Stimulated activated CD4-positive, alpha-beta T cell treated with anti-CD3 and anti-CD28 coated beads, TNF-alpha, amount 100 ng/mL, for 24 hours (primary cell): ENCODE data around the gene CCN2.
"Not testable (repeated sequence)": the region's sequence is repeated elsewhere in the genome, so short reads cannot be mapped to it uniquely, and the experiment has no call there.

Experiments
- DNase-seq, 3 experiments: peaks; one replicate each; pipeline ENCODE4 v3.0.0-alpha.2; 2020; ENCODE audit warnings: low read depth in 3 of 3

The CCN2 gene

DNA sequence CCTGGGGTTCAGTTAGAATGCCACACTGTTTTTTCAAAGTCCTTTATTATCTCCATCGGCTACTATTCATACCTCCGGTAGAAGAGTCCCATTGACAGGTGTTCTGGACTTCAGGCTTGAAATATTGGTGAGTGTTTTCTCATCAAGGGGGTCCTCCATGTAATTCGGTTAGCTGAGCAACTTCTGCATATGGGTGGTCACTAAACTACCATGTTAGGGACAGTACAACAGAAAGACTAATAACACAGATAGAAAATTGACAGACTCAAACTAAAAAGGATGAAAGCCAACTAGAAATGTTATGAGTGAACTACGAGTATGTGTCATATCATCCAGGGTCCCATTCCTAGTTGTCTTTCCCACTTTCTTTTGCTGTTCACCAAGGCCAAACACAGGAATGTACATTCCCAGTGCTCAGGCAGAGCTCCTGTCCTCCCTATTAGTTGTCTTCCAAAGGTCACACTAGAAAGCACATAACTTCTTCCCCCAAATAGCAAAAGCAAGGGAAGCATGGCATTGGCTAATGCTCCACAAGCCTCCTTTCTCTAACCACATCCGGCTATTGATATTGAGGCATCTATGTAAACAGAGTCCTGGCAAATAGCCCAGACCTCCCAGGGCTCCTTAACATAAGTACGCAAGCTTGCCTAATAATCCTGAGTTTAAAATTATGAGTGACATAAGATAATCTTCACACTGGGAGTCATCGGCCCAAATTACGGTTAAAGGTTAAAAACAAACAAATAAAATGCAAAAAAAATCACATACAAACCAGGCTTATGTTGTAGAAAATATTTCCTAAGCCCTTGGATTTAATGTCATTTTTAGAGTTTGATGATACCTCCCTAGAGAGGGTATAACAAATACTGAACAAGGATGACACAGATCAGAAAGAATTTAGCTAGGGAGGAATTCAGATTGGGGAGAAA is 13.2 kb downstream of the CCN2 start:
- DNase-seq: no peak

DNA sequence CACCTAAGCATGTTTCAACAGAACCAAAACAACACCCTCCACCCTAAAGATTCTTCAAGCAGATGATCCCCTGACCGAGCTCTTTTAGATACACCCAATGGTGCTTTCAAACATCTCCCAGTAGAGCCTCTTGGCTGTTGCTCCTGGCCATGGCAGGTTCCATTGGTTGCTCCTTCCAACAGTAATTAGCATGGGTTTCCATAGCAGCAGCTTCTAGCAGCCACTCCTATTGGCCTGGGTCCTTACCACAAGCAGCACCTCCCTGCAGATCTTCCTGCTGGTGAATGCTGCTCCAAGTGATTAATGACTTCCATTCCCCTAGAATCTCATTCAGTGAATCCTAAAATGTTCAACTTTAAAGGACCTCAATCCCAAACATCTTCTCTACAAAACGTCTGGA is 13.9 kb downstream of the CCN2 start:
- no peak for DNase-seq

DNA sequence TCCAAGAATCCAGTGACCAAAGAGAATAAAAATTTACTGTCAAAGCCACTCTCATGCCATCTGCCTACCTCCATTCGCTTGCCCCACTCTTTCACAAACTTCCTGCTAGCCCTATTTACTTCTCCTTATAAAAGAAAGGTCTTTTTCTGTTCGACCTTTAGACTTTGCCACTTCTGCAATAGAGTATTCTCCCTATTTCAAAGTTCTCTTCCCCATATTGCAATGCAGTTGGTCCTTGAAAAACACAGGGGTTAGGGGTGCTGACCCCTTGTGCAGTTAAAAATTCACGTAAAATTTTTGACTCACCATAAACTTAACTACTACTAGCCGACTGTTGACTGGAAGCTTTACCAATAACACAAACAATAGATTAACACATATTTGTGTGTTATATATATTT is 15.0 kb downstream of the CCN2 start:
- no peak for DNase-seq

DNA sequence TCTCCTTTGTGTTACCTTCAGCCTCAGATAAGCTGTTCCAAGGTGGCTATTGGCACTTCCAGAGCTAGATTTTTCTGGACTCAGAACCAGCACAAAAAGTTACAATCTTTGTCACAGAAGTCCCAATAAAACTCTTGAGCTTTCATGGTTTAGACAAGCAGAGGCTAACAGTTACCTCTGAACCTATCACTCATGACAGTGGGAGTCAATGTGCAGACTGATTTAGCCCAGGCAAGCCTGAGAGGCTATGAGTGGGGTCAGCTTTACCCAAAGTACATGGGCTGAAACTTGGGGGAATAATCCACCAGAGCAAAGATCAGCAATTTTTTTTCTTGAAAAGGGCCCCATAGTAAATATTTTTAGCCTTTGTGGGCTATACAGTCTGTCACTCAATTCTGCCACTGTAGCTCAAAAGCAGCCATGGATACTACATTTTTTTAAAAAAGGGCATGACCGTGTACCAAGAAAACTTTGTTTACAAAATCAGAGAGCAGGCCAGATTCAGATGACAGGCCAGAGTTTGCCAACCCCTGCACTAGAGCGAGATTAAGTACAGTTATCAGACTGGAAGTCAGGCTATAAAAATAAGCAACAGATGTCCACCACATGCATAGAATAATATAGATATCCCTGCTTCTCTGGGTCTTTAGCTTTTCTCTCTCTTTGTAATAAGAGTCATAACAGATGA is 20.0 kb downstream of the CCN2 start:
- DNase-seq: no peak

DNA sequence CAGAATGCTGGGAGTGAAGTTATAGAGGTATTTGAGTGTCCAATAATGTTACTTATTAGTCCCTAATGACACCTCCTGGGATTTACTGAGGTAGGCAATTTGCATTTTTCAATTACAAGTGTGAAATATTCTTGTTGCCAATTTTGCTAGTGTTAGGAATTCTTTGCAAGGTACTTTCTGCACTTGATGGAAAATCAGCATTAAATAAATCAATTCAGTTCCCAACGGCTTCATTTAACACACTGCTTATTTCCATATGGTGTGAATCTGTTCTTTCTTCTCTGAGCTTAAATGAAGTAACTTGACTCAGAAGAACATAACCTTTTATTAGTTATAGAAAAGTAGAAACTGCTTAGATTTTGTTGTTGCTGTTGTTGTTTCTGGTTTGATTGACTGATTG is 21.2 kb downstream of the CCN2 start:
- DNase-seq: no peak

DNA sequence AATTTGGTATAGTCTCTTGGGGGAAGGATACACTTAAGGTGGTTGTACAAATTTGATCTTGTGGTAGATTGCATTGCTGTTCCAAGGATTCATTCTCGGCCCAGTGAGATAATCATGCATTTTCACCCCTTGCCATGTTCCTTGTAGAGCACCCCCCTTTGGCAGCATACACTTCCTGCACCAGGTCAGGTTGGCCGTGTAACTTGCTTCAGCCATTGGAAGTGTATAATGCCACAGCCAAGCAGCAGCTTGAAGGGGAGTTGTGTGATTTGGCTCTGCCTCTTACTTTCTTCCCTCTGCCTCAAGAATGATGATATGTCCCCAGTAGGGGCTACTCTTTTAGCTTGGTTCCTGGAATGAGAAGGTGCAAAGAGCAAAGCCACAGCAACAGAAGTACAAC is 21.9 kb downstream of the CCN2 start:
- no peak for DNase-seq

DNA sequence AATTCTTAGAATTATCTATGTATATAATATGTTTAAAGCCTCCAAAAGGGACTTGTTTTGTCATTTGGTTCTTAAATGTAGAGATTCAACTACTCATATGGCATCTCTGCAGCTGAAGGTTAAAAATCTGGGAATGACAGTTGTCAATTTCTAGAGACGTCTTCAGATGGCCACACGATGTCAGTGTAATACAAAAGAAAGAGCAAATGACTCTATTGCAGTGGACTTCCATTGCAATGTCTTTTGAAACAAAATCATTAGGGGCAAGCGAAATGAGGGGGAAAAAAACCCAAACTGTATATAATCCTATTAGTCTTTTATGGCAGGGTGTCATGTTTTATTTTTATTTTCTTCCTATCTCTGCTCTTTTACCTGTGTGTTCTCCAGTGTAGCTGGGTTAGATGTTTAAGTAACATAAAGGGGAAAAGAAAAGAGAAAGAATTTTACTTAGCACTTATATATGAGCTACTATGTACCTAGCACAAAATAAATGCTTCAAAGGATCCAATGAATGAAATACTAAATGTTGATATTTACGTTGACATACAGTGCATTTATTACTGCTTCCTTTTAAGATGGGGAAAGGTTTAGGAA is 26.2 kb downstream of the CCN2 start:
- no peak for DNase-seq

DNA sequence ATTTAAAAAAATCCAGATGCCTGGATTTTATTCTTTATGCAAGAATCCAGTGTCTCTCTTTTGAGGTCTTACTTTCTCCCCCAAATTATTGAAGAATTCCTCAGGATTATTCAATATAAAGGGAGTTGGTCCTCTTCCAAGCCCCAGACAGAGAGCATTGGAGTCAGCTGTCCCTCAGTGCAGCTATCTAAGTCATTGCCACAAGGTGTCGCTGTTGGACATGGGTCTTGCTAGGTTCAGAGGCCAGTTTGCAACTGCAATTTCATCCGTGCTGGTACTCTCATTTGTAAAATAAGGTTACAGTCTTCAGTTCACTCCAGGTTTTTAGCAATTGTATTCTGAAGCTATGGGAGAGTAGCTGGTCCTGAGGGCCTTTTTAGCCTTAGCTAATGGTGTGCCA is 27.8 kb downstream of the CCN2 start:
- DNase-seq: peak in 1 of 3 experiments; percentile 27

DNA sequence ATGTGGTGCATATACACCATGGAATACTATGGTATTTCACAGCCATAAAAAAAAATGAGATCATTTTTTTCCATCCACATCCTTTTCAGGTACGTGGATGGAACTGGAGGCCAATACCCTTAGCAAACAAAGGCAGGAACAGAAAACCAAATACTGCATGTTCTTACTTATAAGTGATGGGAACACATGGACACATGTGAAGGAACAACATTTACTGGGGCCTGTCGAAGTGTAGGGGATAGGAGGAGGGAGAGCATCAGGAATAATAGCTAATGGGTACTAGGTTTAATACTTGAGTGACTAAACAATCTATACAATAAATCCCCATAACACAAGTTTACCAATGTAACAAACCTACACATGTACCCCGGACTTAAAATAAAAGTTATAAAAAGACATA is 30.5 kb downstream of the CCN2 start:
- no peak for DNase-seq

DNA sequence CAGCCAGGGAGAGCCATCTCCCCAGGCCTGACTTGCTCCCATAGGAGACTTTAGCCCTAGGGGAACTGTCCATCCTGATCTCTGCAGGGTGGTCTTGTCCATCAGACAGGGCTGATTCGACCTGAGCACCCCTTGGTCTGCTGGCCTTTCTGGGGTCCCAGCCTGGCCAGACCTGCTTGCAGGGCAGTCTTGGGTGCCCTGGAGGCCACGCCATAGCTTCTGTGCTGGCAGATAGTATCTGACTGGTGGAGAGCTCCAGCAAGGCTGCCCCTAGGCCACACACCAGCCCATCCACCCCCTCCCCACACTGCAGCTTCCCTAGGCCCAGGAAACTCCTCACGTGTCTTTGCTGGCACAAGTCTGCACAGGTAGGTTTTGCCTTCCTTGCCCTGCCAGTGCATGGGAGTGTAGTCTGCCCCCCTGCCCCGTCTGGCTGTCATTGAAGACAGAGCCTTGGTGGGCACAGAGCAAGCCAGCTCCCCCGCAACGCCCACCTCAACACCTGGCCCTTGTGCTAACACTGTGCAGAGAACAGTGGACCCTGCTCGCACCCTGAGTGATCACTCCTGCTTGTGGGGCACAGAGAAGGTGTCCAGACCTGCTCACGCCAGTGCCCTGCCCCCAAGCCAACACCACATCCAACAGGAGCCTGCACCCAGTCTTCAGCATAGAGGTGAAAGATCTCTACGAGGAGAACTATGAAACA is 32.4 kb downstream of the CCN2 start:
- DNase-seq: no peak

DNA sequence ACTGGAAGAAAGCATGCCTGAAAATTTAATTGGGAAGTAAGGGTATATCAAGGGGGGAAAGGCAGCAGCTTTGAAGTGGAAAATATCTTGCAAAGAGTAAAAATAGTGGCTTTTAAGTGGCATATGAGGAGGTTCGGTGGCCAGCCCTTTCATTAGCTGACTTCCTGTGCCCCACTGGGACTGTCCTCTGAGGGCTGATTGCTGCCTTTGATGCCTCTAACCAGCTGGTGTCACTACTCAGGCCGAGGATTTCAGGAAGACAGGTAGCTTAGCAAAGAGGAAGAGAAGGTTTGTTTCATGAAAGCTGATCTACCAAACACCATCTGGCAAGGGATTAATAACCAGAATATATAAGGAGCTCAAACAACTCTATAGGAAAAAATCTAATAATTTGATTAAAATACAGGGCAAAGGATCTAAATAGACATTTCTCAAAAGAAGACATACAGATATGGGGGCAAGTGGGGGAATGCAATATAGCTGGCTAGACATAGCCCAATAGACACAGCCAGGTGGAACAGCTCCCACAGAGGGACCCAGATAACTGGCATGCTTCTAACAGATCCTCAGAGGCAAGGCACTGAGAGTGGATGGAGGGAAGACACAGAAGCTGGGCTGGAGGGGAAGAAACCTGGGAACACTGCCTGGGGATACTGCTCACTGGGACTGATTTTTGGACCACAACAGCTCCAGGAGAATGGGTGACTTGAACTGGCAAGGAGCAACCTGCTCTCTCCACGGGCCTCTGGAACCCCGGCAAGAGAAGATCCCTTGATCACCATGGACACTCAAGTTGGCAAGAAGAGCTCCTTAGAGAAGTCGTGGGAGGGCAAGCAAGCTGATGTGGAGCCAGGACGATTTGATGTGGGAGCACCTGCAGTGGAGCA is 33.2 kb downstream of the CCN2 start:
- DNase-seq: no peak

DNA sequence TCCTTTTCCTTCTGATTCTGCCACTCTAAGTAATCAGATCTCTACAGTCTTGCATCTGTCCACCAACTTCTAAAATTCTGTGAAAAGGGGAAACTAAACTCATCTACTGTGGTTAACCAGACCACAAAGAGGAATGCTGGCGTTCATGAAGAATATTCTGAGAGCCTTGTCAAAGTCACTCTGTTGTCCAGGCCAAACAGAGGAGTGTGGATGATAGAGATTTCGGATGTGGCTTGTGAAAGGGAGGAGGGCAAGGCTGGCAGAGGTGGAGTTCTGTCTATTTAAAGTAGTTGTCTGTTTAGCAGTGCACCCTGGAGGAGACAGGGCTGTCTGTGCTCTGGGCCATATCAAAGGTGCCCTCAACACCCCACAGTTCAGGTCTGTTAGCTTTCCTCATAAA is 33.9 kb downstream of the CCN2 start:
- DNase-seq: no peak

DNA sequence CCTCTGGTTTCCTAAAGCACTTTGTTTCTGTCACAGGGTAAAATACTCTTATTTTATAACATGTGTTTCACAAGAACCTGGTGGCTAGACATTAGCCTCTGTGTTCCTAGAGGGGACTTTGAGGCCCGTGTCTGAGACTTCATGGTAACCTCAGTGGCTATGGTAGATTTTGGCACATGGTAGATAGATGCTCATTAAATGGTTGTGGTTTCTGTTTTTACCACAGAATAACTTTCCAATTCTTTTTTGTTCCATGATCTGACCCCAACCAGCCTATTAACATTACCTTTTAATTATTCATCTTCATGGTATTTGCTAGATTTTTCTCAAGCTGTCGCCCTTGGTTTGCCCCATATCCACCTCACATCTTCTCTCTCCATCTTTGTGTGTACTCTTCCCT is 34.3 kb downstream of the CCN2 start:
- DNase-seq: no peak

DNA sequence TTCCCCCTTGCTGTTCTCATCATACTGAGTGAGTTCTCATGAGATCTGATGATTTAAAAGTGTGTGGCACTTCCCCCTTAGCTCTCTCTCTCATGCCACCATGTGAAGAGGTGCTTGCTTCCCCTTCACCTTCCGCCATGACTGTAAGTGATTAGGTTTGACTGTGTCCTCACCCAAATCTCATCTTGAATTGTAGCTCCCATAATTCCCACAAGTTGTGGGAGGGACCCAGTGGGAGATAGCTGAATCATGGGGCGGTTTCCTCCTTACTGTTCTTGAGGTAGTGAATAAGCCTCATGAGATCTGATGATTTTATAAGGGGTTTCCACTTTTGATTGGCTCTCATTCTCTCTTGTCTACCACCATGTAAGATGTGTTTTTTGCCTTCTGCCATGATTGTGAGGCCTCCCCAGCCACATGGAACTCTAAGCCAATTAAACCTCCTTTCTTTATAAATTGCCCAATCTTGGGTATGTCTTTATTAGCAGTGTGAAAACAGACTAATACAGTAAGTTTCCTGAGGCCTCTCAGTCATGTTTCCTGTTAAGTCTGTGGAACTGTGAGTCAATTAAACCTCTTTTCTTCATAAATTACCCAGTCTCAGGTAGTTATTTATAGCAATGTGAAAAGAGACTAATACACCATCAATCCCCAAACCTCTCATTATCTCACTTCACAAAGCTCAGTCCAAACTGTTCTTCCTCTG is 34.9 kb downstream of the CCN2 start:
- DNase-seq: not testable (repeated sequence)

DNA sequence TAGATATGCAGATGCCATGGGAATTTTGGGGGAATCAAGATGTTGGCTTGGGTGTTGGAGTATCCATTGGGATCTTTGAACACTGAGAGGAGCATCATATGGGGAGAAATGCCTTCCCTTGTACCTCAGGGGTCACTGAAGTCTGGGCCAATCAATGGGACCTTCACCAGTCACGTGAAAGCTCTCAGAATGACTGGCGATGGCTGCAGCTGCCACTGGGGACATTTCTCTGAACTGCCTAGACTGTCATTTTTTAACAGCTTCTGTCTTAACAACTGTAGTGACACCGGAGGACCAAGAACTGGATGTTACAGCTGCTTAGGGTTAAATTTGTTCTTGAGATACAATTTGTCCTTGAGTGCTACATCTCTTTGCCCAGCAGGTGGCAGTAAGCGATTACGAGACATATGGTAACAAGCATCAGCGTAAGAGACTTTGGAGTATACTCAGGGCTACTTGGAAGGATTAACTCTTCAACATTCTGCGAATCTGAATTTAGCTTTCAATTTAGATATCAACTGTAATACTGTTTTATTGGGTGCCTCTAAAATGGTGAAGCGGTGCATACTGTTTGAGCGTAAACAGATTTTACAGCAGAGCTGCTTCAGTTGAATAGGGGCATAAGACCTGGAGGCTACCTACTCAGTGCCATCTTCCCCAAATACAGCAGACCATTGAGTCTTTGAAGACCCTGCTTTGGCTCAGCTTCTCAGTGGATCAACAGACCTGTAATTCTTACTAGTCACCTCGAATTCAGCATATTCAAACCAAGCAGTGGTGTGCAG is 36.0 kb downstream of the CCN2 start:
- DNase-seq: peak; percentile 9 to 37 (median 37)

DNA sequence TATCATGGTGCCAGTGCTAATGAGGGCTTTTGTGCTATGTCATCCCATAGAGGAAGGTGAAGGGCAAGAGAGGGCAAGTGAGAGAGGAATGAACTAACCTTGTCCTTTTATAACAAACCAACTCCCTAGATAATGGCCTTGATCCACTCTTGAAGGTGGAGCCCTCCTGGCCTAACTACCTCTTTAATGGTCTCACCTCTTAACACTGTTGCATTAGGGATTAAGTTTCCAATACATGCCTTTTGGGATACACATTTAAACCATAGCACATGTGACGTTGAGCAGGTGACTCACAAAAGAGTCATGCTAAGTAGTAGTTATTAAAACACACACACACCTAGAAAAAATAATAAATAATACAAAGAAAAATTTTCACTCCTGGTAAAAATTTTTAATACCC is 36.9 kb downstream of the CCN2 start:
- no peak for DNase-seq

DNA sequence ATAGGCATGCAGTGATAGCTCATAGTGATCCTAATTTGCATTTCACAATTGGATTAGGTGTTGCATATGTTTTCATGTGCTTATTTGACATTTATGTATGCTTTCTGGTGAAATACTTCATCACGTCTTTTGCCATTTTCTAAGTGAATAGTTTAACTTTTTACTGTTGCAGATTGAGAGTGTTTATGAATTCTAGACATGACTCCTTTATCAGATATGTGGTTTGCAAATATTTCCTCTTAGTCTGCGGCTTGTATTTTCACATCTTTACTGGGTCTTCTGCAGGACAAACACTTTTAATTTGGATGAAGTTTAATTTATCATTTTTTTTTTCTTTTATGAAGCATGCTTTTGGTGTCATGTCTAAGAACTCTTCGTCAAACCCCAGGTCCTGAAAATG is 39.2 kb downstream of the CCN2 start:
- DNase-seq: no peak

DNA sequence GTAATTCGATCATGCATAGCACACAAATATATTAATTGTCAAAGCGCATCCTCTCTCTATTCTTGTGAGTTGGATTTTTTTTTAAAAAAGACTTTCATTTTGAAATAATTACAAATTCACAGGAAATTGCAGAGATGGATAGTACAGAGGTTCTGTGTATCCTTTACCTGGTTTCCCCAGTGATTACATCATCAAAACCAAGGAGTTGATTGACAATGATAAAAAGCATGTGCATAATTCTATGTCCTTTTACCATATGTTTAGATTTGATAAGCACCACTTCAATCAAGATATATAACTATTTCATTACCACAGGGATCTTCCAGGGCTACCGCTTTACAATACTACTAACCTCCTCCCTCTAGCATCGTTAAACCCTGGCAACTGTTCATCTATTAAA is 40.2 kb downstream of the CCN2 start:
- no peak for DNase-seq

DNA sequence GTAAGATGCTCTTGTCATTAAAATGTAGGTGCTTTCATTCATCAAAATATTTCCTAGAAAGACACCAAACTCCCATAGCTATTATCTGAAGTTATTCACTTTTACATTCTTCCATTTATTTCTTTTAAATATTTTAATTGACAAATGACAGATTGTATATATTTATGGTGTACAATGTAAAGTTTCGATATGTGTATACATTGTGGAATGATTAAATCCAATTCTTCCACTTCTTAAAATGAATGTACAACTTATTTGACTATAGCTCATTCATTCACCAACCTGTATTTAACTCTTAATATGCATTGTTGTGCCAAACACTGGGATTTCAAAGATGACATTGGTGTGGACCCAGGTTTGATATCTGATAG is 41.0 kb downstream of the CCN2 start:
- DNase-seq: no peak
